WI38 (cell line): Measurements from ENCODE around the gene PRR18.

Source experiments
- H3K4me3 ChIP-seq: 2 replicates; pipeline ENCODE4 v1.5.1; 2011; ENCODE audit warnings: low read depth, mild to moderate bottlenecking, control low read depth, low read length
- TF ChIP-seq, protein P1 (sequence below): IDR thresholded peaks from 2 replicates; pipeline ENCODE4 v1.5.1; 2012; ENCODE audit warnings: low read depth, mild to moderate bottlenecking, control low read depth, low read length

Gene PRR18

DNA sequence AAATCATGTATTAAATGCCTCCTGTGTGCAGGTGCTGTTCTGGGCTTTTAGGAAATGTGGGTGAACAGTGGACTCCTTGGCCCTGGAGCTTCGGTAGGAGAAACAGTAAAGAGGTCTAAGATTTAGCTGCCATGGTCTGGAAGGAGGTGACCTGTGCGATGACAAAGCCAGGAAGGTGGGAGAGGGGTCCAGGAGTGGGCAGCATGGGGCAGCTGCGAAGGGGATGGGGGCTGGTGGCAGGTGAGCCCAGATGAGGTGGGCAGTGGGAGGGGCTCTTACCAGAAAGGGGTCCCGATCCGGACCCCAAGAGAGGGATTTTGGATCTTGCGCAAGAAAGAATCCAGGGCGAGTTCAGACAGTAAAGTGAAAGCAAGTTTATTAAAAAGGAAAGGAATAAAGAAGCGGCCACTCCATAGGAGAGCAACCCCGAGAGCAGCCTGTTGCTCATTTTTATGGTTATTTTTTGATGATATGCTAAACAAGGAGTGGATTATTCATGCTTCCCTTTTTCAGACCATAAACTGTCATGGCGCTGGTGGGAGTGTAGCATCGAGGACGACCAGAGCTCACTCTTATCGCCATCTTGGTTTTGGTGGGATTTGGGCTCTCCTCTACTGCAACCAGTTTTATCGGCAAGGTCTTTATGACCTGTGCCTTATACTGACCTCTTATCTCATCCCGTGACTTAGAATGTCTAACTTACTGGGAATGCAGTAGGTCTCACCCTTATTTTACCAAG, 38.7 kb downstream of the PRR18 start:
- TF ChIP-seq, protein P1, sequence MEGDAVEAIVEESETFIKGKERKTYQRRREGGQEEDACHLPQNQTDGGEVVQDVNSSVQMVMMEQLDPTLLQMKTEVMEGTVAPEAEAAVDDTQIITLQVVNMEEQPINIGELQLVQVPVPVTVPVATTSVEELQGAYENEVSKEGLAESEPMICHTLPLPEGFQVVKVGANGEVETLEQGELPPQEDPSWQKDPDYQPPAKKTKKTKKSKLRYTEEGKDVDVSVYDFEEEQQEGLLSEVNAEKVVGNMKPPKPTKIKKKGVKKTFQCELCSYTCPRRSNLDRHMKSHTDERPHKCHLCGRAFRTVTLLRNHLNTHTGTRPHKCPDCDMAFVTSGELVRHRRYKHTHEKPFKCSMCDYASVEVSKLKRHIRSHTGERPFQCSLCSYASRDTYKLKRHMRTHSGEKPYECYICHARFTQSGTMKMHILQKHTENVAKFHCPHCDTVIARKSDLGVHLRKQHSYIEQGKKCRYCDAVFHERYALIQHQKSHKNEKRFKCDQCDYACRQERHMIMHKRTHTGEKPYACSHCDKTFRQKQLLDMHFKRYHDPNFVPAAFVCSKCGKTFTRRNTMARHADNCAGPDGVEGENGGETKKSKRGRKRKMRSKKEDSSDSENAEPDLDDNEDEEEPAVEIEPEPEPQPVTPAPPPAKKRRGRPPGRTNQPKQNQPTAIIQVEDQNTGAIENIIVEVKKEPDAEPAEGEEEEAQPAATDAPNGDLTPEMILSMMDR: no peak

DNA sequence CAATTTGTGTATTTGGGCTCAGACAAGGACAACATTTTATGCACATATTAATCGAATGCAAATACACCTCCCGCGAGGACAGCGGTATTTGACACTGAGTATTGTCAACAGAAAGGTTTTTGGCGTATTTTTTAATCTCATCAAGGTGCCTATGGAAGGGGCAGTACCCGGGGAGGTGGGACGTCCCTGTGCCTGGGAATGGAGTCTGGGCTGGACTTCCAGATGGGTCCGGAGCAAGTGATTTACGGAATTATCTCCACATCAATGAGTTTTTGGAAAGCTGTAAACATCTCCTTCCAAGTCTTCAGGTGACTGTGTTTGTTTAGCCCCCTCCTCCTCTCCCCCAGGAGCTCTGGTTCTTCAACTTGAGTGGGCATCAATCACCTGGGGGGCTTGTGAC, 39.8 kb downstream of the PRR18 start:
- no peak overlapping the region for H3K4me3 ChIP-seq
- TF ChIP-seq, protein P1: no peak

More for the DNA sequence above, 38.7 kb downstream of the PRR18 start:
- no peak overlapping the region for H3K4me3 ChIP-seq

DNA sequence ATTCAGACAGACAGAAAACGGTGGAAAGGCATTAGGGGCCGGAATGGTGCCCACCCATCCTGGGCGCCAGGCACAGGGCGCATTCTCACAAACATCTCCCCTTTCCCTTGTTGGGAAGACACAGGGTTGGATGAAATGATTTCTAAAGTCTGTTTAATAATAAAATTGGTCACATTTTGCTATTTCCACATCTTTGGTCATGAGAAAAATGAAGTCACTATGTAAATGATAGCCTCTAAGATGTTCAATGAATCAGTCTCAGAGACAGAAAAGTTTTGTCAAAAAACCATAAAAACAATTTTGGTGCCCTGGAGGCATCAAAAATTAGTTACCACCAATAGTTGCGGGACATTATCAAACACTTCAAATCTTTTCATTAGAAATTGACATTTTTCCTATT, 40.7 kb downstream of the PRR18 start:
- TF ChIP-seq, protein P1: no peak
- H3K4me3 ChIP-seq: no peak overlapping the region

DNA sequence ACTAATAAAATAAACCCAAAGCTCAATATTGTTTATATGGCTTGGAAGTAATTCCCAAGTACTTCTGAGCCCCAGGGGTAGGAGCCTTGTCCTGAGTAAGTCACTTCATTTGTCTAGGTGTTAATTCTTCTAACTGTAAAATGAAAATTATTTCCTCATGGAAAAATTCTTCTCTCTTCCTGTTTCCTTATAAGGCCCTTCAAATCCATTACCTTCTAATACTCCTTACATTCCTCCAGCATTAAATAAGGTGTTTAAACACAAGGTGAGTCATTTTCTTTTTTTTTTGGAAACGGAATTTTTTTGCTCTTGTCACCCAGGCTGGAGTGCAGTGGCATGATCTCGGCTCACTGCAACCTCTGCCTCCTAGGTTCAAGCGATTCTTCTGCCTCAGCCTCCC, 41.9 kb downstream of the PRR18 start:
- TF ChIP-seq, protein P1: no peak
- no peak overlapping the region for H3K4me3 ChIP-seq

DNA sequence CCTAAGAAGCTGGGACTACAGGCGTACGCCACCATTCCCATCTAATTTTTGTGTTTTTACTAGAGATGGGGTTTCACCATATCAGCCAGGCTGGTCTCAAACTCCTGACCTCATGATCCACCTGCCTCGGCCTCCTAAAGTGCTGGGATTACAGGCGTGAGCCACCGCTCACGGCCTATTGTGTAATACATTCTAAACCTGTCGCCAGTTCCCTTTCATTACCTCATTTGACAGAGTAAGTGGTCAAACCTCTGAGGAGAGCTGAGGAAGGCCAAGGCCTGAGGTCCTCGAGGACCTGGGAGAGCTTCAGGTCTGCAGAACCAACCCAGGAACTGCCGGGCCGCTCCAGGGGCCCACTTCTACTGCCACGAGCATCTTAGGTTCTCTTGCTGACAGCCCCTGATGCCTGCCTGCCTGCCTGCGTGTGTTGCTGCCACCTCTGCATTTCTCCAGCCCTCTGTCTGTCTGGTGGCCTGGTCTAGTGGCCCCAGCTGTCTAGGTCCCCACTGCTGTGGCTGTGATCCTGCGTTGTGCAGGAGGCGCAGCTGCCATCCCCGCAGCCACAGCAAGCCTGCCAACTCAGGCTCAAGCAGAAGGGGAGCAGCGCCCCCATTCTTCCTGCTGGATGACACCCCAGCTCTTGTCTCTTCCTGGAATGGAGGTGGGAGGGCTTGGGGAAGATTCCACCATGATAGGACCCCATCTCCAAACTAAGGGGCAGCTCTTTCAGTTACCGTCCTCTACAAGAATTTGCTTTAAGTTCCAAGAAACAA, 45.3 kb downstream of the PRR18 start:
- TF ChIP-seq, protein P1: no peak
- H3K4me3 ChIP-seq: no peak overlapping the region

DNA sequence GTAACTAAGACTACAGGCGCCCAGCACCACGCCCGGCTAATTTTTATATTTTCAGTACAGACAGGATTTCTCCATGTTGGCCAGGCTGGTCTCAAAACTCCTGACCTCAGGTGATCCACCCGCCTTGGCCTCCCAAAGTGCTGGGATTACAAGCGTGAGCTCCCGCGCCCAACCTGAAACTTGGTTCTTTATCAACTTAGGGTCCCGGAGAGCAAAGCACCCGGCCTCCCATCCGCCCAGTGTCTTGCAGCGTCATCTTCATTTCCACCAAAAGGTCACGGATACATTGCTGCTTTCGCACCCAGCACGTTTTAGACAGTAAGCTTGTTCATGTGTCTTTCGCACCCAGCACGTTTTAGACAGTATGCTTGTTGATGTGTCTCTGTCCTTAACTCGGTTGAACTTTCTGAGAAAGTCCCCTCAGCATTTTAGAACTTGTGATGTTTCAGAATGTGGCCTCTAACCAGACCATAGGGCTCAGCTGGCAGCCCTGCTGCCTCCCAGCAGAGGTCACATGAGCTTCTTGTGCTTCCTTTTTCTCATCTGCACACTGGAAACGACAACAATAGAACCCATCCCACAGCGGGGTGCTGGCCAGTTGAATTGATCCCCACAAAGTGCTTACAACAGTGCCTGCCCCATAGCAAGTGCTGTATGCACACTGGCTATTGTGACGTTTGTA, 48.8 kb downstream of the PRR18 start:
- TF ChIP-seq, protein P1: no peak
- H3K4me3 ChIP-seq: no peak overlapping the region
